H1 (cell line): ENCODE results near the gene PTTG1IP2. TPM values are rescaled to one million over a fixed set of nuclear protein-coding genes. Genes with fewer than 3 reads are reported as not detected.

Experiments used
- CTCF ChIA-PET: fragments of 300-600 bp; sonication (Branson Sonifier 250); formaldehyde crosslinking; loops from one replicate; lab custom pipeline; 2021; ENCODE audit not compliant: partially characterized antibody; lab: Charles Lee
- POLR2A ChIA-PET: fragments of 300-600 bp; sonication (Branson Sonifier 250); formaldehyde crosslinking; loops from one replicate; lab custom pipeline; 2021; ENCODE audit warnings: inconsistent platforms; ENCODE audit not compliant: partially characterized antibody; lab: Charles Lee
- DNase-seq, 2 experiments: peaks; one replicate each; pipeline versions ENCODE4 v3.0.0 to v3.0.0-alpha.2; 2010 to 2022; ENCODE audit warnings: low spot score in 2 of 2, low read depth in 1 of 2, mixed read lengths in 1 of 2
- FAIRE-seq: peaks from 2 replicates; lab custom pipeline; 2011; peaks lifted over from hg19 to GRCh38; lab: Jason Lieb, UNC
- H2AFZ ChIP-seq: 2 replicates; pipeline ENCODE4 v1.8.1; 2012; ENCODE audit warnings: low read length, inconsistent platforms
- H2AK5ac ChIP-seq: 2 replicates; pipeline ENCODE4 v1.6.1; 2013; ENCODE audit warnings: low read depth, low read length
- H2BK120ac ChIP-seq: replicated peaks from 2 replicates; pipeline ENCODE3; 2013; ENCODE audit warnings: low read depth, low read length, inconsistent platforms
- H2BK12ac ChIP-seq: 2 replicates; pipeline ENCODE4 v1.6.1; 2013; ENCODE audit warnings: low read depth, low read length
- H2BK15ac ChIP-seq: 2 replicates; pipeline ENCODE4 v1.6.1; 2013; ENCODE audit warnings: low read length
- H2BK20ac ChIP-seq: 2 replicates; pipeline ENCODE4 v1.6.1; 2013; ENCODE audit warnings: low read length
- H2BK5ac ChIP-seq: 2 replicates; pipeline ENCODE4 v1.6.1; 2013; ENCODE audit warnings: low read depth, low read length
- H3K14ac ChIP-seq: 2 replicates; pipeline ENCODE4 v1.6.1; 2013; ENCODE audit warnings: inconsistent platforms; ENCODE audit not compliant: insufficient read length
- H3K18ac ChIP-seq: 2 replicates; pipeline ENCODE4 v1.6.1; 2013; ENCODE audit warnings: low read length; ENCODE audit errors: extremely low read depth
- H3K23ac ChIP-seq: 2 replicates; pipeline ENCODE4 v1.6.1; 2013; ENCODE audit warnings: inconsistent platforms; ENCODE audit not compliant: insufficient read length
- H3K23me2 ChIP-seq: 2 replicates; pipeline ENCODE4 v1.6.1; 2013; ENCODE audit warnings: low read depth, low read length
- H3K27ac ChIP-seq: 2 replicates; pipeline ENCODE4 v1.6.1; 2011; ENCODE audit warnings: low read depth, low read length, inconsistent platforms
- H3K27me3 ChIP-seq, 4 experiments: replicated peaks in 1 of 4; 1 replicate in 1 of 4; 2 replicates in 3 of 4; pipeline versions ENCODE4 v1.6.1 to v1.8.1; 2011 to 2013; ENCODE audit warnings: low read length in 3 of 4, mild to moderate bottlenecking in 3 of 4, inconsistent platforms in 2 of 4, mixed read lengths in 2 of 4, moderate library complexity in 1 of 4; ENCODE audit not compliant: control insufficient read depth in 3 of 4, insufficient read depth in 3 of 4; ENCODE audit errors: extremely low read depth in 1 of 4
- H3K36me3 ChIP-seq, 4 experiments: 2 replicates each; pipeline versions ENCODE4 v1.6.1 to v1.8.1; 2011 to 2013; ENCODE audit warnings: mild to moderate bottlenecking in 4 of 4, low read length in 3 of 4, moderate library complexity in 2 of 4, control low read depth in 1 of 4, inconsistent platforms in 1 of 4; ENCODE audit not compliant: insufficient read depth in 4 of 4, control insufficient read depth in 2 of 4
- H3K4ac ChIP-seq: replicated peaks from 2 replicates; pipeline ENCODE3; 2013; ENCODE audit warnings: low read length, low read depth, mixed read lengths, inconsistent platforms; ENCODE audit not compliant: insufficient read length
- H3K4me1 ChIP-seq, 4 experiments: replicated peaks in 1 of 4; 1 replicate in 1 of 4; 2 replicates in 3 of 4; pipeline versions ENCODE4 v1.6.1 to v1.8.1; 2011 to 2013; ENCODE audit warnings: low read length in 3 of 4, inconsistent platforms in 2 of 4, mixed read lengths in 1 of 4; ENCODE audit not compliant: insufficient read depth in 4 of 4, control insufficient read depth in 3 of 4
- H3K4me2 ChIP-seq, 2 experiments: 2 replicates each; pipeline versions ENCODE4 v1.6.1 to v1.8.1; 2011 to 2013; ENCODE audit warnings: low read depth in 2 of 2, low read length in 2 of 2, control low read depth in 1 of 2, inconsistent platforms in 1 of 2, mild to moderate bottlenecking in 1 of 2; ENCODE audit not compliant: insufficient read depth in 1 of 2
- H3K4me3 ChIP-seq, 4 experiments: fragments of 200-600, 300-600 bp in 1 of 4; sonication (generic), shearing (Covaris generic), sonication (Bioruptor Twin) in 1 of 4; 2 replicates each; pipeline versions ENCODE4 v1.5.1 to v1.8.1; 2011 to 2016; ENCODE audit warnings: low read length in 4 of 4, low read depth in 3 of 4, control low read depth in 2 of 4, inconsistent platforms in 2 of 4, mild to moderate bottlenecking in 2 of 4, mixed read lengths in 1 of 4, moderate library complexity in 1 of 4; ENCODE audit not compliant: insufficient read depth in 2 of 4; ENCODE audit errors: extremely low read depth in 1 of 4
- H3K56ac ChIP-seq: replicated peaks from 2 replicates; pipeline ENCODE3; 2013; ENCODE audit warnings: low read depth, mild to moderate bottlenecking, mixed read lengths, low read length, inconsistent platforms; ENCODE audit not compliant: insufficient read length
- H3K79me1 ChIP-seq: 2 replicates; pipeline ENCODE4 v1.6.1; 2013; ENCODE audit warnings: low read depth, low read length, control low read depth
- H3K79me2 ChIP-seq, 2 experiments: 2 replicates each; pipeline versions ENCODE4 v1.6.1 to v1.8.1; 2012 to 2013; ENCODE audit warnings: low read length in 2 of 2, mild to moderate bottlenecking in 2 of 2, inconsistent platforms in 1 of 2; ENCODE audit not compliant: insufficient read depth in 2 of 2, control insufficient read depth in 1 of 2
- H3K9ac ChIP-seq, 4 experiments: replicated peaks in 1 of 4; 1 replicate in 1 of 4; 2 replicates in 3 of 4; pipeline versions ENCODE4 v1.6.1 to v1.8.1; 2011 to 2013; ENCODE audit warnings: low read depth in 3 of 4, low read length in 3 of 4, control low read depth in 2 of 4, mild to moderate bottlenecking in 2 of 4, moderate library complexity in 2 of 4, inconsistent platforms in 1 of 4; ENCODE audit errors: extremely low read depth in 1 of 4
- H3K9me3 ChIP-seq, 2 experiments: 2 replicates each; pipeline versions ENCODE4 v1.6.1 to v1.8.1; 2012 to 2013; ENCODE audit warnings: mild to moderate bottlenecking in 2 of 2, moderate library complexity in 2 of 2, control low read depth in 1 of 2, inconsistent platforms in 1 of 2, low read depth in 1 of 2, low read length in 1 of 2, mixed read lengths in 1 of 2; ENCODE audit not compliant: insufficient read depth in 2 of 2
- H4K20me1 ChIP-seq, 2 experiments: replicated peaks in 1 of 2; 2 replicates each; pipeline versions ENCODE3 to v1.8.1; 2011 to 2013; ENCODE audit warnings: inconsistent platforms in 2 of 2, low read length in 2 of 2, mild to moderate bottlenecking in 1 of 2; ENCODE audit not compliant: insufficient read depth in 2 of 2, control insufficient read depth in 1 of 2
- H4K5ac ChIP-seq: 2 replicates; pipeline ENCODE4 v1.6.1; 2013; ENCODE audit warnings: low read length, low read depth, mixed read lengths, inconsistent platforms; ENCODE audit not compliant: insufficient read length
- H4K8ac ChIP-seq: 2 replicates; pipeline ENCODE4 v1.8.0; 2013; ENCODE audit warnings: mild to moderate bottlenecking, moderate library complexity, low read length, inconsistent platforms; ENCODE audit not compliant: insufficient read depth; ENCODE audit errors: extremely low read depth
- H4K91ac ChIP-seq: replicated peaks from 2 replicates; pipeline ENCODE3; 2013; ENCODE audit warnings: low read length, mixed read lengths, inconsistent platforms; ENCODE audit not compliant: insufficient read length
- CHD7 ChIP-seq: fragments of 300-600 bp; sonication (generic); IDR thresholded peaks from 2 replicates; pipeline ENCODE4 v1.7.1; 2012; ENCODE audit warnings: low read length, moderate library complexity, mild to moderate bottlenecking, inconsistent platforms; ENCODE audit not compliant: insufficient replicate concordance
- polyA plus RNA-seq, 7 experiments: library from polyadenylated mRNA; depleted of rRNA in 3 of 7; stranded (reverse) in 5 of 7; unstranded in 2 of 7; fragments of >200 nt in 5 of 7; fragments of 200-250 nt in 2 of 7; gene quantifications; 1 replicate in 5 of 7; 2 replicates in 1 of 7; 4 replicates in 1 of 7; pipeline versions ENCODE4 v1.2.1 to v1.2.3, GENCODE V29; 2011 to 2013; ENCODE audit warnings: missing spikeins in 2 of 7, mixed read lengths in 2 of 7
- total RNA-seq: library from RNA; stranded (reverse); fragmentation: NEBNext Ultra II Directional; extraction: Animal tissue kit (Norgen Biotek cat#: 25700); gene quantifications from 2 replicates; pipeline ENCODE4 v1.2.1, GENCODE V29; 2021

The PTTG1IP2 gene
- total and polyA plus RNA-seq, 2 of the 8 experiments (the other 6 are each of a cell fraction or from before 2014, with no cell fraction given), result not detected

- Histone ChIP-seq H2BK12ac (no peak overlapping the region), H3K4me2 (no peak overlapping the region), H2AFZ (no peak overlapping the region), H2BK5ac (no peak overlapping the region), H4K91ac (no peak overlapping the region), H3K79me1 (no peaks in the 10 kb centered on the region), H3K27me3 (no peaks in the 10 kb centered on the region), H2BK20ac (no peak overlapping the region), H4K8ac (no peak overlapping the region), H3K4me1 (no peaks in the 10 kb centered on the region), H3K27ac (no peak overlapping the region), H2BK120ac (no peak overlapping the region), H4K20me1 (no peaks in the 10 kb centered on the region), H3K4ac (no peak overlapping the region), H2BK15ac (no peak overlapping the region), H4K5ac (no peak overlapping the region), H3K9ac (no peak overlapping the region), H3K9me3 (no peaks in the 10 kb centered on the region), H3K79me2 (no peaks in the 10 kb centered on the region), H3K18ac (no peak overlapping the region), H3K23ac (no peak overlapping the region), H2AK5ac (no peak overlapping the region), H3K14ac (no peak overlapping the region), H3K56ac (no peak overlapping the region), H3K23me2 (no peaks in the 10 kb centered on the region), H3K36me3 (no peaks in the 10 kb centered on the region), H3K4me3 (no peak overlapping the region)
- CTCF ChIA-PET, result interaction anchor here (1.4 kb wide), 1 partner anchor 19 kb away, joined by 3 read pairs; no protein-coding TSS in a partner anchor
- FAIRE-seq, result no peak
- no peak for DNase-seq
- POLR2A ChIA-PET, result no interaction called here
- TF ChIP-seq CHD7, result no peak
Measured at GRCh38 chr7:90484706-90485105, 15.3 kb downstream of the PTTG1IP2 start.
